Measurements from ENCODE around the gene VWF.
"Not testable (repeated sequence)": the region's sequence is repeated elsewhere in the genome, so short reads cannot be mapped to it uniquely, and the experiment has no call there.

The VWF gene

GRCh38 chr12:6106218-6106617, 18.3 kb downstream of the VWF start:
- in situ Hi-C loops (cut with MboI; ENCODE audit: low sequenced_read_pairs), result no loop called here

GRCh38 chr12:6104842-6105241, 19.6 kb downstream of the VWF start:
- in situ Hi-C loops (cut with MboI; ENCODE audit: low sequenced_read_pairs), result no loop called here

GRCh38 chr12:6104027-6104426, 20.4 kb downstream of the VWF start:
- in situ Hi-C loops (cut with MboI; ENCODE audit: low sequenced_read_pairs), result no loop called here

GRCh38 chr12:6102021-6102420, 22.4 kb downstream of the VWF start:
- in situ Hi-C loops (cut with MboI; ENCODE audit: low sequenced_read_pairs), result not testable (repeated sequence)

- in situ Hi-C loops (cut with MboI; ENCODE audit: low sequenced_read_pairs), result no loop called here
Observed at GRCh38 chr12:6099316-6099715, 25.2 kb downstream of the VWF start.

GRCh38 chr12:6097411-6097810, 27.1 kb downstream of the VWF start:
- in situ Hi-C loops (cut with MboI; ENCODE audit: low sequenced_read_pairs), result no loop called here

- in situ Hi-C loops (cut with MboI; ENCODE audit: low sequenced_read_pairs), result no loop called here
Observed at GRCh38 chr12:6096527-6096926, 27.9 kb downstream of the VWF start.

- in situ Hi-C loops (cut with MboI; ENCODE audit: low sequenced_read_pairs), result no loop called here
Observed at GRCh38 chr12:6095269-6095668, 29.2 kb downstream of the VWF start.

GRCh38 chr12:6093764-6094163, 30.7 kb downstream of the VWF start:
- in situ Hi-C loops (cut with MboI; ENCODE audit: low sequenced_read_pairs), result no loop called here

- in situ Hi-C loops (cut with MboI; ENCODE audit: low sequenced_read_pairs), result no loop called here
Observed at GRCh38 chr12:6092784-6093722, 31.4 kb downstream of the VWF start.

GRCh38 chr12:6091786-6092566, 32.5 kb downstream of the VWF start:
- in situ Hi-C loops (cut with MboI; ENCODE audit: low sequenced_read_pairs), result no loop called here

- in situ Hi-C loops (cut with MboI; ENCODE audit: low sequenced_read_pairs), result no loop called here
Observed at GRCh38 chr12:6090803-6091202, 33.7 kb downstream of the VWF start.

GRCh38 chr12:6088921-6089747, 35.3 kb downstream of the VWF start:
- in situ Hi-C loops (cut with MboI; ENCODE audit: low sequenced_read_pairs), result no loop called here

- in situ Hi-C loops (cut with MboI; ENCODE audit: low sequenced_read_pairs), result no loop called here
Observed at GRCh38 chr12:6086316-6086715, 38.2 kb downstream of the VWF start.

GRCh38 chr12:6085841-6086240, 38.6 kb downstream of the VWF start:
- in situ Hi-C loops (cut with MboI; ENCODE audit: low sequenced_read_pairs), result no loop called here

GRCh38 chr12:6084969-6085450, 39.5 kb downstream of the VWF start:
- in situ Hi-C loops (cut with MboI; ENCODE audit: low sequenced_read_pairs), result no loop called here

- in situ Hi-C loops (cut with MboI; ENCODE audit: low sequenced_read_pairs), result no loop called here
Observed at GRCh38 chr12:6084261-6084968, 40.1 kb downstream of the VWF start.

- in situ Hi-C loops (cut with MboI; ENCODE audit: low sequenced_read_pairs), result no loop called here
Observed at GRCh38 chr12:6083601-6084000, 40.9 kb downstream of the VWF start.

- in situ Hi-C loops (cut with MboI; ENCODE audit: low sequenced_read_pairs), result no loop called here
Observed at GRCh38 chr12:6082613-6083012, 41.9 kb downstream of the VWF start.
